NT2/D1 (cell line): ENCODE measurements around the gene EXOC3L4.

Experiments used
- YY1 ChIP-seq: IDR thresholded peaks from 2 replicates; pipeline ENCODE4 v1.6.1; 2011; ENCODE audit not compliant: insufficient read length, insufficient read depth
- ZNF274 ChIP-seq: IDR thresholded peaks from 2 replicates; pipeline ENCODE4 v1.6.1; 2011; ENCODE audit warnings: mild to moderate bottlenecking, low read depth, low read length

GRCh38 chr14:103123634-103124500 lies 29.3 kb downstream of the EXOC3L4 start:
- TF ChIP-seq ZNF274, result no peak
- no peak for TF ChIP-seq YY1
